ENCODE measurements around the gene CTIF.

The CTIF gene

DNA sequence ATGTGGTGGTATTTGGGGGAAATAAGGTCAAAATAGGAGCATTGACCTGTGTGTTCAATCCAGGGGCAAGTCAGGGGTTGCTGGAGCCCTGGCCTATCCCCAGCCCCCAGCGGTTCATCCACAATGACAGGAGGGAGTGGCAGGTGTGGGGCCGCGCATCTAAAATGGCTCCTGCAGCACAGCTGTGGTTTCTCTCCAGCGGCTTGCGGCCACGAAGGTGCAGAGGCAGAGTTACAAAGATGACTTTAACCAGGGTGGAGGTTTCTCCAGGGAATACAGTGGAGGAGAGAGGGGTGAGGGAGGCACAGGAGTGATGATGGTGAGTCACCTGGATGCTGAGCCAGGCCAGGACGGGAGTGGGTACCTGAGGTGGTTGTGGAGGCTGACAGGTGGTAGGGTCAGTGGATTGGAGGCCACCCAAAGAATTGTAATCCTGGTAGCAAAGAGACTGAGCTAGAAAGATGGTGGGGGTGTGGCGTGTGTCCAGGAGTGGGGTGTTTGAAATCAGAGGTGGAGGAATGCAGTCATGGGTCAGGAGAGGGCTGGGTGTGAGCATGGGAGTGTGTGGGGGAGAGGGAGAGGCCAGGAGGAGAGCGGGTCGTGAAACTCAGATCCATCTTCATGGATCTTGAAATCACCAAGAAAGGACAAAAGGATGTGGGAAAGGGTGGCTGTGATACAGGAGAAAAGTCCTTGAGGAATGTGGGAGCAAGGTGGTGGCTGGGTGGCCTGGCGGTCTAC is 83.2 kb downstream of the CTIF start:
- DNase-seq (ENCODE audit: low read depth), result no peak

DNA sequence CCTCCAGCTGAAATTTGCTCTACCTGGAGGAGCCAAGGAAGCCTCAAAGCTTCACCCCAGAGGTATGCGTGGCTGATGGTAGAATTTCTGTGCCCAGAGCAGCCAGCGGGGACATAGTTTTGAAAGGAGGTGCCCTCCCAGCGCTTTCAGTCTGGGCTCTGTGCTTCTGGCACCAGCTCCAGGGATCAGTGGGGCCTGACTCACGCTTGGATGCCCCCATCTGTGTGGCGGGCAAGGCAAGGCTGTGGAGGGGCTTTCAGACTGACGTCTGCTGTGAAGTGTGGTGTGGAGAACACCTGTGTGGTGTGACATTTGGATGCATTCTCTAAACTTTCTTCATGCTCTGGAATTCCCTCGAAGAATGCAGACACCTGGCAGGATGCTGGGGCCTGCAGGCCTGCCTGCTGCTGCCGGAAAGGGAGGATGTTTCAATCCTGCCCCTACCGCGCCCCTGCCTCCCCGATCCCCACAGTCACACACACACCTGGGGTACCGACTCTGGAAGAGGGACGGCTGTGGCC is 84.1 kb downstream of the CTIF start:
- DNase-seq (ENCODE audit: low read depth), result no peak

GRCh38 chr18:48623468-48624235 is 84.8 kb downstream of the CTIF start:
- no peak for DNase-seq (ENCODE audit: low read depth)

DNA sequence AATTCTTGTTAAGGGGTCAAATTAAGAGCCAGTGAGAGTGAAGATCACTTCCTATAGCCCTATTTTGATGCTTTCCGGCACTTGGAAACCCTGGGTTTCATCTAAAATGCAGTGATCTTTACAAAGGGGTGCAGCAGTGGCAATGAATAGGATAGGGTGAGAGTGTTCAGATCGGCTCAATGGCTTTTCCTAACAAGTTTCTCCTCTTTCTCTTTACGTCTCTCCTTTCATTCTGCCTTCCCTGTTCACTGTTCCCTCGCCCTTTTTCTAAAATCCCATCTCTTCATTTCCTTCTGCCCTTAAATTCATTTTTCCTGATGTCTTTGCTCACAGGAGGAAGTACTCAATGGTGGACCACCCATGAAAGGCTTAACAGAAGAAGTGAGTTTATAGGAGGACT is 86.0 kb downstream of the CTIF start:
- no peak for DNase-seq (ENCODE audit: low read depth)

GRCh38 chr18:48627216-48627615 is 88.4 kb downstream of the CTIF start:
- DNase-seq (ENCODE audit: low read depth), result no peak

DNA sequence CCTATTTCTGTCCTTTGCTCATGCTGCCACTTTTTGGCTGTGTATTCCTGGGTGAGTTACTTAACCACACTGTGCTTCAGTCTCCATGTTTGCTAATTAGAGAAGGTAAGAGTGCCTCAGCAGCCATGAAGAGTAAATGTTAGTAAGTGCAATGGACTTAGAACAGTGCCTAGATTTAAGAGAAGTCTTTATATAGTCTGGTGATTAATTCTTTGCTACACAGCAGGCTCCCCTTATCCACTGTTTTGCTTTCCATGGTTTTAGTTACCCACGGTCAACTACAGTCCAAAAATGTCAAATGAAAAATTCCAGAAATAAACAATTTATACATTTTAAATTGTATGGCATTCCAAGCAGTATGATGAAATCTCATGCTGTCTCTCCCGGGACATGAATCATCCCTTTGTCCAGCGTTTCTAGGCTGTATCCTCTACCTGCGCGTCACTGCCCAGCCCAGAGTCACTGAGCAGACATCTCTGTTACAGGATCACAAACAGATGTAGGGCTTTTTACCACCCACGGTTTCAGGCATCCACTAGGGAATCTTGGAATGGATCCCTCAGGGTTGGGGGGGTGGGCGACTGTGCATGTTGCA is 91.0 kb downstream of the CTIF start:
- DNase-seq (ENCODE audit: low read depth), result no peak

- no peak for DNase-seq (ENCODE audit: low read depth)
Observed at GRCh38 chr18:48631851-48632250, 93.0 kb downstream of the CTIF start.

- no peak for DNase-seq (ENCODE audit: low read depth)
Observed at GRCh38 chr18:48632676-48633257, 93.9 kb downstream of the CTIF start.

DNA sequence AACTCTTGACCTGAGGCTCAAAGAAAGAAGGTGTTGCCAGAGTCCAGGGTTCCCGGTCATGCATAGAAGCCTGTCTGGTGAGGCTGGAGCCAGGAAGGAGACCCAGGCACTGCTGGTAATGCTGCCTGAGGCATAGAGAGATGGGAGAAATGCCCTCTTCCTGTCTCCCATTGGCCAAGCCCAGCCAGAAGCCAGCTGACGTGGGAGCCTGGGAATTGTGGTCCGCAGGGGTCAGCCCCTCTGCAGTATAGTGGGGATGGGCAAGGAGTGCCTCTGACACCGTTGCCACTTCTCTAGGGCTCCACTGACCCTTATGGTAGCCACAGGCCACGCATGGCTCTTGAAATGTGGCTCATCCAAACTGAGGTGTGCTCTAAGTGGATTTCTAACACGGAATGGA is 95.7 kb downstream of the CTIF start:
- DNase-seq (ENCODE audit: low read depth), result no peak

GRCh38 chr18:48634975-48635374 is 96.1 kb downstream of the CTIF start:
- no peak for DNase-seq (ENCODE audit: low read depth)

DNA sequence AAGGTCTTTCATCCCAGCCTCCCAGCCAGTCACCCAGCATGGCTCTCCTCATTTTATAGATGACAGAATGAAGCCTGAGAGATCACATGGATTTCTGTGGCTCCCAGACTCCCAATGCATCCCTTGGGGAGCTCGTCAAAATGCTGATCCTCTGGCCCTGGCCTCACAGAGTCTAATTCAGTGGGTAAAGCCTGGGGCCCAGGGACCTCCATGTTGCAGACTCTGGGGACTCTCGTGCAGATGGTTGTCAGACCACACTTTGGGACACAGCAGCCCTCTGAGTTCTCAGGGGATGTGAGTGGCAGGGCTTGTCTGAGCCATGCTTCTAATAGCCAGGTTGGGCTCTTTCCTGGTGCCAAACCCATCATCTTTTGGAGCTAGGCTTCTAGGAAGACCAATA is 97.0 kb downstream of the CTIF start:
- no peak for DNase-seq (ENCODE audit: low read depth)

DNA sequence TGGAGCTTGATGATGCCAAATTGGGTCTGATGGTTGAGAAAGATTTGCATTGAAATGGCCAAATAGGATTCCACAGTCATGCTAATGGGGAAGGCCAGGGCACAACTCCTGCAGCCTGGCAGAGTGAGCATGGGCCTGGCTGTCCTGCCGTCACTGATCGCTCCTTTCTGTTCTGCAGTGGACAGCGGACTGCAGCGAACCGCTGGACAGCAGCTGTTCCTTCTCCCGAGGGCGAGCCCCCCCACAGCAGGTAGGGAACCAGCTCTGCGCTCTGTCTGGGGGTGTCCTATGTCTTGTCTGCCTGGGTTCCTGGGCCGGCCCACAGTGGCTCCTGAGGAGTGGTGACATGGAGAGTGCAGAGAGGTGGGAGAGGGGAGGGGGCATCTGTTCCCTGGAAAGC is 97.6 kb downstream of the CTIF start:
- DNase-seq (ENCODE audit: low read depth), result no peak

DNA sequence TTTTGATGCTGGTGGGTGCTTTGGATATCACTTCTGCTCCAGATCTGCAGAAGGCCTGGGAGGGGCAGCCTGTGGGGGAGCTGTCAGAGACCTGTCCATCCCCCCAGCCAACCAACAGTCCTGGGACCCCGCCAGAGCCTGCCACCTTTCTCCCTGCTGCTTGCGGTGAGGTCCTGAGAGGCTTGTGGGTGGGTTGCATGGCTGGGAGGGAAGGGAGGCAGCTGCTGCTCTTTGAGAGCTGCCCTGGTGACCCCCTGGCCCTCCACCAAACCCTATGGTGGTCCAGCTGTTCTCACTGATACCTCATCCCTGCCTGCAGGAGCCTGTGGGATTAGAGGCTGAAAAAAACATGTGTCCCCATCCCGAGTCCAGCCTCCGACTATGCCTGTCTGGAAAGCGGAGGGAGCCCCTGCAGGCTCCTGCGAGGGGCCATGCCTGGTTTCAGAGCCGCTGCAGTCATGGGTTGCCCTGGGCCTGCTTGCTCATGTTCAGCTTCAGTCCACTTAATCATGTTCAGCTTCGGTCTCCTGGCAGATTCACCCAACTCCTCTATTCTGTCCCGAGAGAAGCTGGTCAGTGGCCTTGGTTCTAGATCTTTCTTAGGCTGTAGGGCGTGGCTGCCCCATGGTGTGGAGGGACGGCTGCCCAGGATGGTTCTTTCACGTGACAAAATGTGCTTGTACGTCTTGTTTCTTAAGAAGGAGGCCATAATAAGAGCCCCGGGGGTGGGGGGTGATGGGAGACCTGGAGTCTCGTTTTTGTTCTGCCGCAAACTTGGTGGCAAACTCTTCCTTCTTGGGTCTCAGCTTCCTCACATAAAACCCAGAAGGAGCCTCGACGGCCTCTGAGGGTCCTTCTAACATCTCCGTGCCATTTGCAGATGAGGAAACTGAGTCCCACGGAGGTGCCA is 98.5 kb downstream of the CTIF start:
- DNase-seq (ENCODE audit: low read depth), result no peak

GRCh38 chr18:48638451-48638850 is 99.6 kb downstream of the CTIF start:
- no peak for DNase-seq (ENCODE audit: low read depth)

DNA sequence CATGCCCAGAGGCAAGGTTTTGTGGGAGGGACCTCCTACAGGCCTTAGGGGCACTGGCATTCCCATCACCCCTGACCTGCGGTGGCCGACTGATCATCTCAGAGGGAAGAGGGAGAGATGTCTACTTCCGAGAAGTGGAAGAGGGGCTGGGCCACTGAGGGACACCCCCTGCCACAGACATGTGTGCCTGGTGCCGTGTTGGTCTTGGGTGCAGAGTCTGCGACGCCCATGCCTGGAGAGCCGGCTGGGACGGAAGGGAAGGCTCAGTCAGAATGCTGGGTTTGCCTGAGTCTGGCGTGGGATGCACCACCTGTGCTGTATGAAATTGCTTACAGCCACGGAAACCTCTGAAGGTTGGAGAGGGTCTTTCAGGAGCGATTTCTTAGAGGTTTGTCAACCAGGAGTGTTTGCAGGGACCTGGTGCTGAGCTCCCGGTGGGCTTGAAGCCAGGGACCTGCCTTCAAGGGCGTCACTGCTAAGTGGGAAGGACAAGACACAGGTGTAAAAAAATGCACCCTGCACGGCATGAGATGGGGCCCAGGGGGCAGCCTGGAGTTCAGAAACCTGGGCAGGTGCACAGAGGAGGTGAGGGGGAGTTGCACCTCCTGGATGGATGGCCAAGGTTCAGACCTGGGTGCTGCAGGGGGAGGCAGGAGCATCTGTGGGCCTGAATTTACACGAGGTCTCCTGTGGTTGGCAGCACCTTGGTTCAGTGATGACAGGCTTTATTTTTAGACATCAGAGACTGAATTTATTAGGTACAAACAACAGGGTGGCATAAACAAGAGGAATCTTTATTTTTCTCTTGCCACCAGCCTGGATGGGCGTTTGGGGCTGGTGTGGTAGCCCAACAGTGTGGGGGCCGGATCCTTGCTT is 100.3 kb downstream of the CTIF start:
- DNase-seq (ENCODE audit: low read depth), result no peak

DNA sequence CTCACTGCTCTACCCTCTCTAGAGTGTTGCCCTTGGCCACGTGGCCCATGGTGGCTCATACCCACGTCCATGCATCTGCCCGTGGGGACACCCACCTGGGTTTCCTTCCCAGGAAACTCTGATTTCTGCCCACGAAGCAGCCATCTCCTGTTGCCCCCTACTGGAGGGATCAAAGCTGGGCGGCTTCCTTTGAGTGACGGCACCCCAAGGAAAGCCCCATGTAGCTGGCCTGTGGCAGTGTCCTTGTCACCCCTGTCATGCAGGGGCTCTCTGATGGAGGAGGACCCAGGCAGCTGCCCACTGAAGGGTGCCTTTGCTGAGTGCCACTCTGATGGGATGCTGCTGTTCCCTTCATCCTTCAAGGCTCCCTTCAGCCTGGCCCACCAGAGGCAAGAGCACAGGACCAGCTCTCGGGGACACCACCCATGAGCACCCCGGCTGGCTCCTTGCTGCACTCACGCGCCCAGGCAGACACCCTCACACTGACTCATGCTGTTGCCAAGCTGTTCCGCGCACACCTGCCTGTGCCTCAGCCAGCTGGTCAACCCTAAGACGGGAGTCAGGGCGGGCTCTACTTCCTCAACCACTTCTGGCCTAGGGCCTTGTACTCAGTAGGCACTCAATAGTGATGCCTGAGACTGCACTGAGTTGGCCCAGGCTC is 101.1 kb downstream of the CTIF start:
- DNase-seq (ENCODE audit: low read depth), result no peak

- no peak for DNase-seq (ENCODE audit: low read depth)
Observed at GRCh38 chr18:48640566-48641270, 101.9 kb downstream of the CTIF start.

DNA sequence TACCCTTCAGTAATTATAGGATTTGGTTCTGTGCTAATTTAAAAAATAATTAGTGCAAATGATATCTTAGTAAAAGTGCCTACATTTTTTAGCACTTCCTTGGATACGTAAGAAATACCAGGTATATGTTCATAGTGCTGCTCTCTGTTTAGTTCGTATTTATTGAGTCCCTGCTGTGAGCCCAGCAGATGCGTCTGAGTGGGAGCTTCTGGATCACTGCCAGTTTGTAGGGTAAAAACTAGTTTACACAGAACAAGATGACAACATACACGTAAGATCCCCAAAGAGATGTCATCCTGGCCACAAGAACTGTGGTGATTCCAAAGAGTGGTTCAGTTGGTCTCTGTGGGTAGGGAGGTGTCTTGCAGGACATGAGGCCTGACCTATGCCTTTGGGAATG is 103.2 kb downstream of the CTIF start:
- no peak for DNase-seq (ENCODE audit: low read depth)

GRCh38 chr18:48642503-48642902 is 103.7 kb downstream of the CTIF start:
- DNase-seq (ENCODE audit: low read depth), result no peak
